ENCODE results near the gene TMEM53.

Gene TMEM53

DNA sequence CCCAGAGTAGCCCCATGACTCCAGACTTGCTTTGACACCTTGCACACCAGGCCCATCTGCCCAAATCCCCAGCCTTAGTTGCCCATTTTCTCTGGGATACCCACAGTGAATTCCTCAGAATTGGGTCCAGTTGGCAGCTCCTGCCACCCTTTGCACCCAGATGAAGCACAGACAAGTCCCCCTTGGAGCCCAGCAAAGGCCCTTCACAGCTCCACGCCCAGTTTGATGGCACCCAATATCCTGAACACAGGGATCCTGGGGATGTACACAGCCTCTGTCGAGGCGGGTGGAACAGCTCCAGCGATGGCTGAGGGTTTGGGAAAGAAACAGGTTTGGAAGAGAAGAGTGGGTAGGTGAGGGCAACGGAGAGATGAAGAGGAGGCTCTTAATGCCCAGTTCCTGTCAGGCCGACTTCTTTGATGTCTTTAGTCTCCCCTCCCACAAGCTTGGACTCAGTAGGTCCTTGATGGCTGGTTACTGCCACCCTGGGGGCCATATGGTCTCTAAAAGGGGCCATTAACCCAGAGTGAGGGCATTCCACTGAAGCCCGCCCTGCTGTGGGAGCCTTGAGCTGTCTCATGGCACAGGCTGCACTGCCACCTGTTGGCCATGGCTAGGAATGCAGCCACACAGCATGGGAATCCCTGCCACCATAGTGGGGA, 21.7 kb downstream of the TMEM53 start (continued):
- TF ChIP-seq, protein P1, sequence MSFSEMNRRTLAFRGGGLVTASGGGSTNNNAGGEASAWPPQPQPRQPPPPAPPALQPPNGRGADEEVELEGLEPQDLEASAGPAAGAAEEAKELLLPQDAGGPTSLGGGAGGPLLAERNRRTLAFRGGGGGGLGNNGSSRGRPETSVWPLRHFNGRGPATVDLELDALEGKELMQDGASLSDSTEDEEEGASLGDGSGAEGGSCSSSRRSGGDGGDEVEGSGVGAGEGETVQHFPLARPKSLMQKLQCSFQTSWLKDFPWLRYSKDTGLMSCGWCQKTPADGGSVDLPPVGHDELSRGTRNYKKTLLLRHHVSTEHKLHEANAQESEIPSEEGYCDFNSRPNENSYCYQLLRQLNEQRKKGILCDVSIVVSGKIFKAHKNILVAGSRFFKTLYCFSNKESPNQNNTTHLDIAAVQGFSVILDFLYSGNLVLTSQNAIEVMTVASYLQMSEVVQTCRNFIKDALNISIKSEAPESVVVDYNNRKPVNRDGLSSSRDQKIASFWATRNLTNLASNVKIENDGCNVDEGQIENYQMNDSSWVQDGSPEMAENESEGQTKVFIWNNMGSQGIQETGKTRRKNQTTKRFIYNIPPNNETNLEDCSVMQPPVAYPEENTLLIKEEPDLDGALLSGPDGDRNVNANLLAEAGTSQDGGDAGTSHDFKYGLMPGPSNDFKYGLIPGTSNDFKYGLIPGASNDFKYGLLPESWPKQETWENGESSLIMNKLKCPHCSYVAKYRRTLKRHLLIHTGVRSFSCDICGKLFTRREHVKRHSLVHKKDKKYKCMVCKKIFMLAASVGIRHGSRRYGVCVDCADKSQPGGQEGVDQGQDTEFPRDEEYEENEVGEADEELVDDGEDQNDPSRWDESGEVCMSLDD (tag by site-specific recombination; IDR thresholded peaks at IDR 0.05), result no peak
- TF ChIP-seq PRDM1 (tag by site-specific recombination; IDR thresholded peaks at IDR 0.05), result no peak
- peak; percentile 99 for TF ChIP-seq ZSCAN30 (tag by site-specific recombination; IDR thresholded peaks at IDR 0.05)
- no peak for TF ChIP-seq ZNF302 (tag by site-specific recombination; IDR thresholded peaks at IDR 0.05; ENCODE audit: low read depth)
- 0 out of 2 replicates have a peak, but pooled peaks have one; percentile 37 for TF ChIP-seq ZBTB17 (tag by site-specific recombination; IDR thresholded peaks at IDR 0.05)
- no peak for TF ChIP-seq ZSCAN16 (tag by site-specific recombination; IDR thresholded peaks at IDR 0.05)
- no peak for TF ChIP-seq MYNN (tag by site-specific recombination; IDR thresholded peaks at IDR 0.05; ENCODE audit: borderline replicate concordance)
- TF ChIP-seq ZNF19 (tag by site-specific recombination; IDR thresholded peaks at IDR 0.05; ENCODE audit: low read depth), result no peak
- TF ChIP-seq, protein P2, sequence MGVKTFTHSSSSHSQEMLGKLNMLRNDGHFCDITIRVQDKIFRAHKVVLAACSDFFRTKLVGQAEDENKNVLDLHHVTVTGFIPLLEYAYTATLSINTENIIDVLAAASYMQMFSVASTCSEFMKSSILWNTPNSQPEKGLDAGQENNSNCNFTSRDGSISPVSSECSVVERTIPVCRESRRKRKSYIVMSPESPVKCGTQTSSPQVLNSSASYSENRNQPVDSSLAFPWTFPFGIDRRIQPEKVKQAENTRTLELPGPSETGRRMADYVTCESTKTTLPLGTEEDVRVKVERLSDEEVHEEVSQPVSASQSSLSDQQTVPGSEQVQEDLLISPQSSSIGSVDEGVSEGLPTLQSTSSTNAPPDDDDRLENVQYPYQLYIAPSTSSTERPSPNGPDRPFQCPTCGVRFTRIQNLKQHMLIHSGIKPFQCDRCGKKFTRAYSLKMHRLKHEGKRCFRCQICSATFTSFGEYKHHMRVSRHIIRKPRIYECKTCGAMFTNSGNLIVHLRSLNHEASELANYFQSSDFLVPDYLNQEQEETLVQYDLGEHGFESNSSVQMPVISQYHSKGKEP (tag by site-specific recombination; IDR thresholded peaks at IDR 0.05), result no peak
- no peak for TF ChIP-seq ZBTB20 (tag by site-specific recombination; IDR thresholded peaks at IDR 0.05)
- no peak for TF ChIP-seq GFI1B (tag by site-specific recombination; IDR thresholded peaks at IDR 0.05)
- no peak for TF ChIP-seq ZNF747 (tag by site-specific recombination; IDR thresholded peaks at IDR 0.05)
- no peak for TF ChIP-seq ZNF311 (tag by site-specific recombination; IDR thresholded peaks at IDR 0.05; ENCODE audit: borderline replicate concordance)
- no peak for TF ChIP-seq EGR2 (tag by site-specific recombination; IDR thresholded peaks at IDR 0.05; ENCODE audit: low read depth)
- TF ChIP-seq ZNF202 (tag by site-specific recombination; IDR thresholded peaks at IDR 0.05; ENCODE audit: borderline replicate concordance), result no peak
- TF ChIP-seq, protein P3, sequence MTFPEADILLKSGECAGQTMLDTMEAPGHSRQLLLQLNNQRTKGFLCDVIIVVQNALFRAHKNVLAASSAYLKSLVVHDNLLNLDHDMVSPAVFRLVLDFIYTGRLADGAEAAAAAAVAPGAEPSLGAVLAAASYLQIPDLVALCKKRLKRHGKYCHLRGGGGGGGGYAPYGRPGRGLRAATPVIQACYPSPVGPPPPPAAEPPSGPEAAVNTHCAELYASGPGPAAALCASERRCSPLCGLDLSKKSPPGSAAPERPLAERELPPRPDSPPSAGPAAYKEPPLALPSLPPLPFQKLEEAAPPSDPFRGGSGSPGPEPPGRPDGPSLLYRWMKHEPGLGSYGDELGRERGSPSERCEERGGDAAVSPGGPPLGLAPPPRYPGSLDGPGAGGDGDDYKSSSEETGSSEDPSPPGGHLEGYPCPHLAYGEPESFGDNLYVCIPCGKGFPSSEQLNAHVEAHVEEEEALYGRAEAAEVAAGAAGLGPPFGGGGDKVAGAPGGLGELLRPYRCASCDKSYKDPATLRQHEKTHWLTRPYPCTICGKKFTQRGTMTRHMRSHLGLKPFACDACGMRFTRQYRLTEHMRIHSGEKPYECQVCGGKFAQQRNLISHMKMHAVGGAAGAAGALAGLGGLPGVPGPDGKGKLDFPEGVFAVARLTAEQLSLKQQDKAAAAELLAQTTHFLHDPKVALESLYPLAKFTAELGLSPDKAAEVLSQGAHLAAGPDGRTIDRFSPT (tag by site-specific recombination; IDR thresholded peaks at IDR 0.05), result no peak
- TF ChIP-seq ZNF571 (tag by site-specific recombination; IDR thresholded peaks at IDR 0.05), result no peak
- no peak for TF ChIP-seq ZNF274 (IDR thresholded peaks at IDR 0.05; ENCODE audit: low read length)
- no peak for TF ChIP-seq ZNF274 (tag by site-specific recombination; IDR thresholded peaks at IDR 0.05; ENCODE audit: borderline replicate concordance)
- TF ChIP-seq ZNF623 (tag by site-specific recombination; IDR thresholded peaks at IDR 0.05), result no peak
- TF ChIP-seq ZNF239 (tag by site-specific recombination; IDR thresholded peaks at IDR 0.05), result no peak
- TF ChIP-seq ZNF114 (tag by site-specific recombination; IDR thresholded peaks at IDR 0.05), result no peak
- no peak for TF ChIP-seq ZNF138 (tag by site-specific recombination; IDR thresholded peaks at IDR 0.05; ENCODE audit: borderline replicate concordance)
- no peak for TF ChIP-seq ZNF416 (tag by site-specific recombination; IDR thresholded peaks at IDR 0.05)
- TF ChIP-seq GLI4 (tag by site-specific recombination; IDR thresholded peaks at IDR 0.05), result no peak
- TF ChIP-seq KLF10 (tag by site-specific recombination; IDR thresholded peaks at IDR 0.05), result no peak
- no peak for TF ChIP-seq KLF9 (tag by site-specific recombination; IDR thresholded peaks at IDR 0.05; ENCODE audit: low read depth)
- TF ChIP-seq KLF7 (tag by site-specific recombination; IDR thresholded peaks at IDR 0.05; ENCODE audit: borderline replicate concordance), result no peak
- TF ChIP-seq, protein P4, sequence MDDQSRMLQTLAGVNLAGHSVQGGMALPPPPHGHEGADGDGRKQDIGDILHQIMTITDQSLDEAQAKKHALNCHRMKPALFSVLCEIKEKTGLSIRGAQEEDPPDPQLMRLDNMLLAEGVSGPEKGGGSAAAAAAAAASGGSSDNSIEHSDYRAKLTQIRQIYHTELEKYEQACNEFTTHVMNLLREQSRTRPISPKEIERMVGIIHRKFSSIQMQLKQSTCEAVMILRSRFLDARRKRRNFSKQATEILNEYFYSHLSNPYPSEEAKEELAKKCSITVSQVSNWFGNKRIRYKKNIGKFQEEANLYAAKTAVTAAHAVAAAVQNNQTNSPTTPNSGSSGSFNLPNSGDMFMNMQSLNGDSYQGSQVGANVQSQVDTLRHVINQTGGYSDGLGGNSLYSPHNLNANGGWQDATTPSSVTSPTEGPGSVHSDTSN (CRISPR knock-in tag; IDR thresholded peaks at IDR 0.05), result no peak
- TF ChIP-seq ZNF629 (tag by site-specific recombination; IDR thresholded peaks at IDR 0.05), result no peak
- TF ChIP-seq ZNF184 (tag by site-specific recombination; IDR thresholded peaks at IDR 0.05), result no peak
- TF ChIP-seq ZNF560 (tag by site-specific recombination; IDR thresholded peaks at IDR 0.05; ENCODE audit: borderline replicate concordance), result no peak
- TF ChIP-seq ZNF266 (tag by site-specific recombination; IDR thresholded peaks at IDR 0.05; ENCODE audit: low read depth), result no peak

All from HEK293 (cell line).